HL-60/S4 treated with phorbol 12-myristate 13-acetate at 8.2 ng/mL for 4 days and 3 days (cell line): Measurements from ENCODE around the gene CCNYL1.
"Not testable (repeated sequence)": the region's sequence is repeated elsewhere in the genome, so short reads cannot be mapped to it uniquely, and the experiment has no call there.

ENCODE experiments used
- in situ Hi-C: fragments of 300-500 bp; cut with MboI; formaldehyde crosslinking; loops from 2 replicates; pipeline ENCODE4 v1.15.0; 2022; ENCODE audit warnings: low sequenced_read_pairs

The CCNYL1 gene

GRCh38 chr2:207710814-207711740, at the start of gene CCNYL1:
Gene CCNYL1, plus strand, starts transcription at chr2:207711640. Its CDS starts 257 bp downstream, at chr2:207711897.
- in situ Hi-C loops, result no loop called here

- in situ Hi-C loops, result no loop called here
These were observed 49.2 kb upstream of the CCNYL1 start for GRCh38 chr2:207662203-207662602.

GRCh38 chr2:207663870-207664545, 47.4 kb upstream of the CCNYL1 start:
- in situ Hi-C loops, result no loop called here

- in situ Hi-C loops, result no loop called here
These were observed 40.6 kb upstream of the CCNYL1 start for GRCh38 chr2:207670887-207671286.

GRCh38 chr2:207673431-207673830, 38.0 kb upstream of the CCNYL1 start:
- in situ Hi-C loops, result no loop called here

- in situ Hi-C loops, result no loop called here
These were observed 37.1 kb upstream of the CCNYL1 start for GRCh38 chr2:207674266-207674774.

GRCh38 chr2:207674826-207675225, 36.6 kb upstream of the CCNYL1 start:
- in situ Hi-C loops, result no loop called here

GRCh38 chr2:207676827-207677354, 34.5 kb upstream of the CCNYL1 start:
- in situ Hi-C loops, result no loop called here

GRCh38 chr2:207681431-207681830, 30.0 kb upstream of the CCNYL1 start:
- in situ Hi-C loops, result no loop called here

- in situ Hi-C loops, result no loop called here
These were observed 28.9 kb upstream of the CCNYL1 start for GRCh38 chr2:207682557-207682956.

GRCh38 chr2:207683438-207683837, 28.0 kb upstream of the CCNYL1 start:
- in situ Hi-C loops, result no loop called here

GRCh38 chr2:207683879-207684627, 27.4 kb upstream of the CCNYL1 start:
- in situ Hi-C loops, result no loop called here

GRCh38 chr2:207686812-207687211, 24.6 kb upstream of the CCNYL1 start:
- in situ Hi-C loops, result no loop called here

GRCh38 chr2:207688597-207688996, 22.8 kb upstream of the CCNYL1 start:
- in situ Hi-C loops, result no loop called here

- in situ Hi-C loops, result not testable (repeated sequence)
These were observed 20.5 kb upstream of the CCNYL1 start for GRCh38 chr2:207690845-207691461.

- in situ Hi-C loops, result no loop called here
These were observed 19.0 kb upstream of the CCNYL1 start for GRCh38 chr2:207692206-207693065.

- in situ Hi-C loops, result no loop called here
These were observed 17.7 kb upstream of the CCNYL1 start for GRCh38 chr2:207693641-207694249.

- in situ Hi-C loops, result no loop called here
These were observed 16.6 kb upstream of the CCNYL1 start for GRCh38 chr2:207694811-207695281.

- in situ Hi-C loops, result no loop called here
These were observed 16.1 kb upstream of the CCNYL1 start for GRCh38 chr2:207695293-207695692.
